NCI-H82 treated with DMSO at 0.1 percent for 48 hours (cell line): ENCODE measurements around the gene TMEM222.
A peak's percentile ranks its signal among the peaks of the same experiment; 100 is the strongest.
"Not testable (repeated sequence)": the region's sequence is repeated elsewhere in the genome, so short reads cannot be mapped to it uniquely, and the experiment has no call there.

ENCODE experiments used
- DNase-seq: peaks from one replicate; lab custom pipeline; 2025; ENCODE audit not compliant: unreplicated experiment; lab: John Stamatoyannopoulos, UW

TMEM222 gene, protein sequence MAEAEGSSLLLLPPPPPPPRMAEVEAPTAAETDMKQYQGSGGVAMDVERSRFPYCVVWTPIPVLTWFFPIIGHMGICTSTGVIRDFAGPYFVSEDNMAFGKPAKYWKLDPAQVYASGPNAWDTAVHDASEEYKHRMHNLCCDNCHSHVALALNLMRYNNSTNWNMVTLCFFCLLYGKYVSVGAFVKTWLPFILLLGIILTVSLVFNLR

DNA sequence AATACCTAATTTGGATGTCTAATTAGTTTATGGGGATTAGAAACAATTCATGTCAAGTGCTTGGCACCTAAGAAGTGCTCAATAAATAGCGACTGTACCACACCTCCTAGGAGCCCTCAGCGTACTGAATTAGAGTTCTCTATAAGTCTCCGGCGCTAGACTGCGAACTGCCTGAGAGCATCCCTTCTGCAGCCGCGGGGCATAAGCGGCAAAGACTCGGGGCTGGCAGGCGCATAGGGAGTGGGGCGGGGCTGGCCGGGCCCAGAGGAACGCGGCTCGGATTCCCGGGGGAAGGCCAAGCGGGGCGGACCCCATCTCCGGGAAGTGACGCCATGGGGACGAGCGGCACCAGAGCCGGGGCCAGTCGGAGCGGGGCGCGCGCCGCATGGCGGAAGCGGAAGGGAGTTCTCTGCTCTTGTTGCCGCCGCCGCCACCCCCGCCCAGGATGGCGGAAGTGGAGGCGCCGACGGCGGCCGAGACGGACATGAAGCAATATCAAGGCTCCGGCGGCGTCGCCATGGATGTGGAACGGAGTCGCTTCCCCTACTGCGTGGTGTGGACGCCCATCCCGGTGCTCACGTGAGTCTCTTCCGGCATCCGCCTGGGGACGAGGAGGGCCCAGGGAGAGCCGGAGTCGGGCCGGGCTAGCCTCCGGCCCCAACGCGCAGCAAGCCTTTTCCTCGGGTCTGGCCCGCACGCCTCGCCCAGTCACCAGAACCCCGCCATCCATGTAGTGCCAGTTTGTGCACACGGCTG is at the start of gene TMEM222:
Gene TMEM222, plus strand, starts transcription at position 351 of the 756 bp plus-strand sequence. Its CDS starts 35 bp downstream, at position 386.
- DNase-seq: peak; percentile 89

- DNase-seq: no peak
Observed at GRCh38 chr1:27274204-27274603, 47.8 kb upstream of the TMEM222 start.

DNA sequence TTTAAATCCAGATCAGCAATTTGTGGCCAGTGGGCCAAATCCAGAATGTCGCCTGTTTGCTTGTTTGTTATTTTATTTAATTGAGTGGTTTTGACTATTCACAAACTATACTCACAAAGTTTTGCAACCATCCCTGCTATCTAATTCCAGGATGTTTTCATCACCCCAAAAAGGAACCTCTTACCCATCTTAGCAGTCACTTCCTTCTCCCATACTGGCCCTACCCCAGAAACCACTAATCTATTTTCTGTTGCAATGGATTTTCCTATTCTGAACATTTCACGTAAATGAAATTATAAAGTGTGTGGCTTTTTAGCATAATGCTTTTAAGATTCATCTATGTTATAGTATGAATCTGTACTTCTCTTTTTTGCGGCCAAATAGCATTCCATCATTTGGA is 46.3 kb upstream of the TMEM222 start:
- no peak for DNase-seq

GRCh38 chr1:27284425-27285273 is 37.3 kb upstream of the TMEM222 start:
- DNase-seq: peak; percentile 80

GRCh38 chr1:27285274-27285660 is 36.7 kb upstream of the TMEM222 start:
- DNase-seq: no peak

GRCh38 chr1:27285821-27286220 is 36.1 kb upstream of the TMEM222 start:
- not testable (repeated sequence) for DNase-seq

DNA sequence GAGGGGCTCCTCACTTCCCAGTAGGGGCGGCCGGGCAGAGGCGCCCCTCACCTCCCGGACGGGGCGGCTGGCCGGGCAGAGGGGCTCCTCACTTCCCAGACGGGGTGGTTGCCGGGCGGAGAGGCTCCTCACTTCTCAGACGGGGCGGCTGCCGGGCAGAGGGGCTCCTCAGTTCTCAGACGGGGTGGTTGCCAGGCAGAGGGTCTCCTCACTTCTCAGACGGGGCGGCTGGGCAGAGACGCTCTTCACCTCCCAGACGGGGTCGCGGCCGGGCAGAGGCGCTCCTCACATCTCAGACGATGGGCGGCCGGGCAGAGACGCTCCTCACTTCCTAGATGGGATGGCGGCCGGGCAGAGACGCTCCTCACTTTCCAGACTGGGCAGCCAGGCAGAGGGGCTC is 32.8 kb upstream of the TMEM222 start:
- DNase-seq: not testable (repeated sequence)

GRCh38 chr1:27290581-27290980 is 31.4 kb upstream of the TMEM222 start:
- no peak for DNase-seq

GRCh38 chr1:27292106-27292505 is 29.9 kb upstream of the TMEM222 start:
- DNase-seq: no peak

GRCh38 chr1:27293915-27294314 is 28.0 kb upstream of the TMEM222 start:
- no peak for DNase-seq

GRCh38 chr1:27296773-27297291 is 25.1 kb upstream of the TMEM222 start:
- DNase-seq: no peak

- no peak for DNase-seq
Observed at GRCh38 chr1:27297903-27298302, 24.1 kb upstream of the TMEM222 start.

DNA sequence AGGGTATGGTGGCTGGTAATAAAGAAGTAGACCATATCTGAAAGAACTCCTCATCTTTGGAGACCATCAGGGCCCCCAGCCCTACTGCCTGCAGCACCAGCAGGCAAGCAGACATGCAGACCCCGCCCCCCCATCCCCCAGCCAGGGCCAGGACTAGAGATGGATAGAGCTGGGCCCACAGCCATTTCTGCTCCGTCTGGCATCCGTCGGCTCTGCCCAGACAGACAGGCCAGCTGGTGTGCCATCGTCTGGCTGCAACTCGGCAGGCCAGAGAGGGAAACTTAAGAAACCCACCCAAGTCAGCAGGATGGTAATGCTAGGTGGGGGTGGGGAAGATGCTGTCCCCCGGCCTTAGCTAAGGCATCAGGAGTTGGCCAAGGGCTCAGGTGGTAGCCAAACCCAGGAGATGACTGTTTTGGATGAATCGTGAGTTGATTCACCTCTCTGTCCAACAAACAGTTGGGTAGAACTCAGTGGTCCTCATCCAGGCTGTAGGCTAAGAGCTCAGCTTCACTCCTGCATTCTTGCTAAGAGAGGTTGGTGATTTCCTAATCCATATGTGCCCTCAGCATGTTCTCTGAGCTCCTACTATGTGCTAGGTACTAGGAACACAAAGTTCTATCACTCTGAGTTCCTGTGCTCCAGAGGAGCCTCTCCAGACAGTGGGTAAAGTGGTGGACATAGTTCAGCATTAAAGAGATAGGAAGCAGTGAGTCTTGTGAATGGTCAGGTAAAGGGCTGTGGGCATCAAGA is 23.2 kb upstream of the TMEM222 start:
- DNase-seq: no peak

GRCh38 chr1:27299385-27300271 is 22.3 kb upstream of the TMEM222 start:
- DNase-seq: no peak

DNA sequence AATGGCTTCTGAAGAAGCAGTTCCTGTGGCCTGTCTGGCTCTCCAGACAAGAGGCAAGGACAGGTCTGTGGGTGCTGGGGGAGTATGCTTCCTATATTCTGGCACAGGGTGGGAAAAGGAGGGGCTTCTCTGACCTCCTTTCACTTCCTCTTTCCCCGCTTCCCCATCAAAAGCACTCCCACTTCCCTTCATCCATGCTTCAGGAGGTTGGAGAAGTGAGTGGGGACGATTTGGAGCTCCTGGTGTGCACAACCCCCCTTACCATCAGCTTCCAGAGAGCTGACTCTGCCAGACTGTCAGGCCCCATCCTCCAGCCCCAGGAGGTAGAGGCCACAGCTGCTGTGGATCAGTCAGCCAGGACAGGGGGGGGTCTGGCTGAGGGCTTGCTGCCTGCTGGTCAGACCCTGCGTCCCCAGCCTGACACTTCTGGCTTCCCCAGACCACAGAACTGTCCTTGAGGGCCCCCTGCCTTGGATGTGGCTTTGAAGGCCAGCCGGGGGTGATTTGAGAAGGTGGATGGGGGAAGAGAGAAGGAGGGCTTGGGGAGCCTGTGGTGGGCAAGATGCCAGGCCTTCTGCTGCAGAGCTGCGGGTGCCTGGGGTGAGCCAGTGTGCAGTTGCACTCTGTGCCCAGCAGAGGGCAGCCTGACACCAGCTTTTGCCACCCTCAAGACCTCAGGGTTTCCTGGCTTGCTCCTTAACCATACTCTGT is 21.5 kb upstream of the TMEM222 start:
- DNase-seq: peak; percentile 84

DNA sequence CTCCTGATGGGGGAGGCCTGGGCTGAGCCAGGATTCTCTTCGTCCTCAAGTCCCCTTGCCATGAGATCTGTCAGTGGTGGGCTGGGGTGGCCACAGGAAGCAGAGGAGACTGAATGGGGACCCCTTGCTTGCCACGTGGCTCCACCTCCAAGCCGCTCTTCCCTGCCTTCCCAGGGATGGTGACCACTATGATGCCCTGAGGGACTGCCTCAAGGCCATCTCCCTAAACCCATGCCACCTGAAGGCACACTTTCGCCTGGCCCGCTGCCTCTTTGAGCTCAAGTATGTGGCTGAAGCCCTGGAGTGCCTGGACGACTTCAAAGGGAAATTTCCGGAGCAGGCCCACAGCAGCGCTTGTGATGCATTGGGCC is 20.9 kb upstream of the TMEM222 start:
- DNase-seq: no peak

DNA sequence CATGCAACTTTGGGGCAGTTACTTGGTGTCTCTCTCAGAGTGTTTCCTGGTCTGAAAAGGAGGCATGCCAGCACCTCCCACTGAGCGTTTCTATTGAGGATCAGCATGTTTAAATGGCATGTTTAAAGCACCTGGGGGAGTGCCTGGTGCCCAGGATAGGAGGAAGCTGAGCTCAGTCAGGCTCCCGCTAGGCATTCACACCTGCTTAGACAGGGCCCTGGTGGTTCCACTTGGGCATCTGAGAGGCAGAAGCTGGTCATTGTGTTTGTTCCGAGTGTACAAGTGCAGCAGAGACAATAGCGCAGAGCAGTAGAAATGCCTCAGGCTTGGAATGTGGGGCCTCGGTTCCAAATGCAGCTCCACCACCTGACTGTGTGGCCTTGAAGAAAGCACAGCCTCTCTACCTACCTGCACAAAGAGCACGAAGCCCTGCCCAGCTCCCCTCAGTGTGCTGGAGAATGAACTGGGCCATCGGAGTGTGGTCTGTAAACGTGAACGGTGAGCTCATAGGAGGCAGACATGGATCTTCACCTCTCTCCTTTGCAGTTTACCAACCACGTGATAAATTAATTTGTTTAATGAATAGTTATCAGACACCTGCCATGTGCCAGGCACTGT is 20.3 kb upstream of the TMEM222 start:
- no peak for DNase-seq

DNA sequence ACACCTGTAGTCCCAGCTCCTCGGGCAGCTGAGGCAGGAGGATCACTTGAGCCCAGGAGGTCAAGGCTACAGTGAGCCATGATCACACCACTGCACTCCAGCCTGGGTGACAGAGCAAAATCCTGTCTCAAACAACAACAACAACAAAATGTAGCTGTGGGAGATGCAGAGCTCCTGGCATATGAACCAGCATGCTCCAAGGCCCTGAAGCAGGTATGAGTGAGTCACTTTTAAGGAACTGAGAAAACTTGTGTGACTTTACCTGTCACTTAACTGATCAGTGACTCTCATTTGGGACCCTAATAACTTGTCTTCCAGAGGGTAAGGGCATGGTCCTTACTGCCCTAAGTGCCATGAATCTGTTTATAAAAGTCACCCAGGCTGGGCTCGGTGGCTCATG is 19.4 kb upstream of the TMEM222 start:
- DNase-seq: no peak

DNA sequence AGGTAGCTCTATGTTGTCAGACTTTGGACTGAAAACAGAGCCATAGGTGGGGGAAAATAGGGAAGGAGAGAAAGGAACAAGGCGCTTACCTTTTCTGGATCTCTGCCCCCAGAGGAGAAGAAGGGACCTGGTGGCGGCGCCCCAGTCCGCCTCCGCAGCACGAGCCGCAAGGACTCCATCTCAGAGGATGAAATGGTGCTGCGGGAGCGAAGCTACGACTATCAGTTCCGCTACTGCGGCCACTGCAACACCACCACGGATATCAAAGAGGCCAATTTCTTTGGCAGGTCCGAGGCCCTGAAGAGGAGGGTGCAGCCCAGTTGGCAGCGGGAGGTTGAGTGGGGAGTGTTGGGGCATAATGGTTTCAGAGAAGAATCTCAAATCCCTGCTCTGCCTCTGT is 18.5 kb upstream of the TMEM222 start:
- DNase-seq: no peak
